CD4-positive, alpha-beta T cell treated with Interleukin-15 for 4 hours (primary cell): Measurements from ENCODE around the gene CARS1.

Experiments
- DNase-seq: peaks from one replicate; pipeline ENCODE4 v3.0.0-alpha.2; 2020; ENCODE audit warnings: low spot score

CARS1 gene

GRCh38 chr11:3060436-3061025 is 3.3 kb upstream of the CARS1 start:
- no peak for DNase-seq

GRCh38 chr11:3058753-3059664 is 1.8 kb upstream of the CARS1 start:
- no peak for DNase-seq

- DNase-seq, result peak; percentile 22
Measured at GRCh38 chr11:3056296-3057068, 741 bp downstream of the CARS1 start.

- DNase-seq, result no peak
Measured at GRCh38 chr11:3055891-3056290, 1.3 kb downstream of the CARS1 start.

- no peak for DNase-seq
Measured at GRCh38 chr11:3052567-3052966, 4.7 kb downstream of the CARS1 start.

GRCh38 chr11:3052109-3052479 is 5.1 kb downstream of the CARS1 start:
- DNase-seq, result no peak

- no peak for DNase-seq
Measured at GRCh38 chr11:3051196-3052108, 5.8 kb downstream of the CARS1 start.

- no peak for DNase-seq
Measured at GRCh38 chr11:3050386-3051195, 6.6 kb downstream of the CARS1 start.

GRCh38 chr11:3049430-3050243 is 7.6 kb downstream of the CARS1 start:
- peak; percentile 87 for DNase-seq

- no peak for DNase-seq
Measured at GRCh38 chr11:3047637-3048036, 9.6 kb downstream of the CARS1 start.

- DNase-seq, result no peak
Measured at GRCh38 chr11:3046641-3047040, 10.6 kb downstream of the CARS1 start.

GRCh38 chr11:3046190-3046589 is 11.0 kb downstream of the CARS1 start:
- DNase-seq, result no peak

- DNase-seq, result no peak
Measured at GRCh38 chr11:3044915-3045314, 12.3 kb downstream of the CARS1 start.

GRCh38 chr11:3044004-3044403 is 13.2 kb downstream of the CARS1 start:
- no peak for DNase-seq

- no peak for DNase-seq
Measured at GRCh38 chr11:3043315-3043871, 13.8 kb downstream of the CARS1 start.

- no peak for DNase-seq
Measured at GRCh38 chr11:3042496-3043314, 14.5 kb downstream of the CARS1 start.

- no peak for DNase-seq
Measured at GRCh38 chr11:3041699-3042441, 15.4 kb downstream of the CARS1 start.

- no peak for DNase-seq
Measured at GRCh38 chr11:3040881-3041280, 16.3 kb downstream of the CARS1 start.
